HepG2 (cell line): ENCODE data around the gene DIP2C. TPM values are rescaled to one million over a fixed set of nuclear protein-coding genes. Genes with fewer than 3 reads are reported as not detected.

ENCODE experiments used
- ATAC-seq: fragments of 200-7000 bp; cut with Tn5 transposase; 3 replicates; pipeline ENCODE4 v1.9.1; 2020; ENCODE audit warnings: mild to moderate bottlenecking, moderate library complexity
- BruUV-seq: library from RNA; stranded (reverse); fragments of 400-500 nt; replicated peaks from 2 replicates; lab custom pipeline; 2021; lab: Mats Ljungman, UMichigan
- CTCF ChIA-PET: fragments of 300-600 bp; formaldehyde crosslinking; extraction: SDS; loops from one replicate; lab custom pipeline; 2021; ENCODE audit warnings: low total read pairs, inconsistent platforms, low intra/inter-chr PET ratio; lab: Yijun Ruan, JAX
- POLR2A ChIA-PET: fragments of 350-600 bp; sonication (Branson Sonifier 250); formaldehyde crosslinking; loops from one replicate; lab custom pipeline; 2020; ENCODE audit warnings: antibody characterized with exemption, inconsistent platforms; lab: Yijun Ruan, JAX
- DNase-seq: peaks from one replicate; pipeline ENCODE4 v3.0.0-alpha.2; 2015; ENCODE audit warnings: low spot score
- FAIRE-seq: peaks from 3 replicates; lab custom pipeline; 2011; peaks lifted over from hg19 to GRCh38; lab: Jason Lieb, UNC
- H2AFZ ChIP-seq: one replicate; pipeline ENCODE4 v1.6.1; 2011; ENCODE audit warnings: low read length, inconsistent platforms
- H3K27ac ChIP-seq: fragments of 300-600 bp; 3 replicates; pipeline ENCODE4 v1.8.0; 2011; ENCODE audit warnings: mixed run types, mild to moderate bottlenecking, mixed read lengths, low read length, inconsistent platforms; ENCODE audit not compliant: insufficient read depth; ENCODE audit errors: extremely low read length
- H3K27me3 ChIP-seq, 2 experiments: fragments of 200-600 bp in 1 of 2; 2 replicates in 1 of 2; 3 replicates in 1 of 2; pipeline versions ENCODE4 v1.6.0 to v1.8.0; 2011; ENCODE audit warnings: low read length in 2 of 2, mild to moderate bottlenecking in 2 of 2, moderate library complexity in 2 of 2, inconsistent platforms in 1 of 2; ENCODE audit not compliant: insufficient read depth in 2 of 2, control insufficient read depth in 1 of 2
- H3K36me3 ChIP-seq, 2 experiments: fragments of 200-600 bp in 1 of 2; replicated peaks in 1 of 2; 2 replicates in 1 of 2; 3 replicates in 1 of 2; pipeline versions ENCODE4 v1.5.1 to v1.8.0; 2011; ENCODE audit warnings: low read length in 2 of 2, inconsistent platforms in 1 of 2; ENCODE audit not compliant: insufficient read depth in 2 of 2, control insufficient read depth in 1 of 2
- H3K4me1 ChIP-seq: 2 replicates; pipeline ENCODE4 v1.5.1; 2012; ENCODE audit warnings: low read length, inconsistent platforms; ENCODE audit not compliant: insufficient read depth
- H3K4me2 ChIP-seq: 2 replicates; pipeline ENCODE4 v1.6.0; 2011; ENCODE audit warnings: low read depth, low read length, inconsistent platforms
- H3K4me3 ChIP-seq, 3 experiments: fragments of 200-600 bp in 1 of 3; sonication (generic), shearing (Covaris generic) in 1 of 3; replicated peaks in 1 of 3; 2 replicates each; pipeline ENCODE4 v1.5.1; 2011 to 2016; ENCODE audit warnings: low read length in 3 of 3, inconsistent platforms in 2 of 3, low read depth in 2 of 3, mild to moderate bottlenecking in 2 of 3, control low read depth in 1 of 3, mixed read lengths in 1 of 3; ENCODE audit not compliant: insufficient read depth in 1 of 3
- H3K79me2 ChIP-seq: one replicate; pipeline ENCODE4 v1.6.1; 2011; ENCODE audit warnings: low read length, inconsistent platforms; ENCODE audit not compliant: insufficient read depth
- H3K9ac ChIP-seq: 2 replicates; pipeline ENCODE4 v1.6.0; 2011; ENCODE audit warnings: mild to moderate bottlenecking, low read depth, low read length, inconsistent platforms; ENCODE audit not compliant: insufficient read depth
- H3K9me3 ChIP-seq: 2 replicates; pipeline ENCODE4 v1.5.1; 2012; ENCODE audit warnings: mild to moderate bottlenecking, low read length
- H4K20me1 ChIP-seq: 2 replicates; pipeline ENCODE4 v1.6.0; 2011; ENCODE audit warnings: inconsistent platforms, mild to moderate bottlenecking, low read length, moderate library complexity; ENCODE audit not compliant: insufficient read depth
- FLYWCH1 ChIP-seq: sonication (generic); formaldehyde crosslinking; IDR thresholded peaks from 2 replicates; pipeline ENCODE4 v1.8.1; 2023; ENCODE audit warnings: mild to moderate bottlenecking, missing genetic modification reagents
- HMGA1 ChIP-seq: sonication (generic); formaldehyde crosslinking; conservative IDR thresholded peaks from 2 replicates; pipeline ENCODE4 v1.4.0; 2020; ENCODE audit warnings: missing genetic modification reagents
- MED1 ChIP-seq: sonication (generic); formaldehyde crosslinking; IDR thresholded peaks from 2 replicates; pipeline ENCODE4 v1.4.0; 2020; ENCODE audit warnings: missing genetic modification reagents
- ZNF264 ChIP-seq: sonication (generic); formaldehyde crosslinking; IDR thresholded peaks from 2 replicates; pipeline ENCODE4 v1.4.0; 2020; ENCODE audit warnings: missing genetic modification reagents
- ZNF720 ChIP-seq: sonication (generic); formaldehyde crosslinking; IDR thresholded peaks from 2 replicates; pipeline ENCODE4 v1.4.0; 2020; ENCODE audit warnings: missing genetic modification reagents
- WGBS: methylation state at CpG from one replicate; pipeline ENCODE4 v1.1.6; 2017; ENCODE audit warnings: low lambda C conversion rate; 5-methylcytosine and 5-hydroxymethylcytosine counted together
- in situ Hi-C: cut with HindIII; loops from 2 replicates; pipeline ENCODE4 v1.10.0; 2017; ENCODE audit warnings: low pct_unique_long_range_greater_than_20kb; ENCODE audit not compliant: extremely low pct_ligation_motif_present
- intact Hi-C: fragments of 100-400 bp; cut with micrococcal nuclease; formaldehyde crosslinking; loops from one replicate; pipeline ENCODE4 v1.10.0; 2022; ENCODE audit not compliant: unreplicated experiment
- polyA plus RNA-seq, 8 experiments: library from polyadenylated mRNA; depleted of rRNA in 3 of 8; stranded (reverse) in 7 of 8; unstranded in 1 of 8; fragments of >200 nt; fragmentation: Illumina TruSeq in 4 of 8; extraction: Trizol in 4 of 8; gene quantifications; 2 replicates each; pipeline versions ENCODE4 v1.2.1 to v1.2.3, GENCODE V29; 2011 to 2016; ENCODE audit warnings: low read depth in 4 of 8, missing spikeins in 1 of 8, mixed read lengths in 1 of 8; ENCODE audit not compliant: insufficient read depth in 1 of 8
- total RNA-seq, 5 experiments: library from RNA; depleted of rRNA; stranded (reverse); fragments of >200 nt; fragmentation: Illumina TruSeq; extraction: Trizol; gene quantifications; 2 replicates each; pipeline ENCODE4 v1.2.3, GENCODE V29; 2016; ENCODE audit warnings: low read depth in 1 of 5
- TF ChIP-seq, protein P1 (sequence below): sonication (generic); formaldehyde crosslinking; IDR thresholded peaks from 2 replicates; pipeline ENCODE4 v1.4.0; 2020; ENCODE audit warnings: missing genetic modification reagents
- TF ChIP-seq, protein P2 (sequence below): sonication (generic); formaldehyde crosslinking; IDR thresholded peaks from 2 replicates; pipeline ENCODE4 v1.4.0; 2020; ENCODE audit warnings: missing genetic modification reagents

The DIP2C gene
- total and polyA plus RNA-seq, 2 of the 13 experiments (the other 11 are each of a cell fraction or from before 2014, with no cell fraction given) = 2.2 to 2.7 TPM

DNA sequence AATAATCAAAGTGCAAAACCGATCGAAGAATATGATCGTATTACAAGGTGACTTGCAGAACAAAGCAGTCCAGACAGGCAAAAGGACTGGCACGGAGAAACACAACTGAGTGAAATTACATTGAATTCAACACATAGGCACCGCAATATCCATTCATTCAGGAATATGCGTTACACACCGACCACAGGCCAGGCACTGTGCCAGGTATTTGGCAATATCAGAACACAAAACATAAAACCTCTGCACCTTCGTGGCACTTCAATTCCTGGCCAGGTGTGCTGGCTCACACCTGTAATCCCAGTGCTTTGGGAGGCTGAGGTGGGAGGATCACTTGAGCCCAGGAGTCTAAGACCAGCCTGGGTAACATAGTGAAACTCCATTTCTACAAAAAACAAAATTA lies 187.9 kb downstream of the DIP2C start:
- no peak overlapping the region for H3K4me3 ChIP-seq
- H3K27ac ChIP-seq = no peak overlapping the region
- no peak for FAIRE-seq
- H3K79me2 ChIP-seq = no peaks in the 10 kb centered on the region
- intact Hi-C loops = no loop called here
- DNase-seq = no peak
- in situ Hi-C loops = no loop called here
- H3K9me3 ChIP-seq = no peaks in the 10 kb centered on the region
- H3K9ac ChIP-seq = no peak overlapping the region
- H2AFZ ChIP-seq = no peak overlapping the region
- H3K27me3 ChIP-seq = no peaks in the 10 kb centered on the region
- TF ChIP-seq HMGA1 (CRISPR knock-in tag) (no peak), ZNF720 (CRISPR knock-in tag) (no peak), MED1 (CRISPR knock-in tag) (no peak), ZNF264 (CRISPR knock-in tag) (no peak), FLYWCH1 (CRISPR knock-in tag) (no peak)
- TF ChIP-seq, protein P1, sequence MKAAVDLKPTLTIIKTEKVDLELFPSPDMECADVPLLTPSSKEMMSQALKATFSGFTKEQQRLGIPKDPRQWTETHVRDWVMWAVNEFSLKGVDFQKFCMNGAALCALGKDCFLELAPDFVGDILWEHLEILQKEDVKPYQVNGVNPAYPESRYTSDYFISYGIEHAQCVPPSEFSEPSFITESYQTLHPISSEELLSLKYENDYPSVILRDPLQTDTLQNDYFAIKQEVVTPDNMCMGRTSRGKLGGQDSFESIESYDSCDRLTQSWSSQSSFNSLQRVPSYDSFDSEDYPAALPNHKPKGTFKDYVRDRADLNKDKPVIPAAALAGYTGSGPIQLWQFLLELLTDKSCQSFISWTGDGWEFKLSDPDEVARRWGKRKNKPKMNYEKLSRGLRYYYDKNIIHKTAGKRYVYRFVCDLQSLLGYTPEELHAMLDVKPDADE (CRISPR knock-in tag) = no peak
- TF ChIP-seq, protein P2, sequence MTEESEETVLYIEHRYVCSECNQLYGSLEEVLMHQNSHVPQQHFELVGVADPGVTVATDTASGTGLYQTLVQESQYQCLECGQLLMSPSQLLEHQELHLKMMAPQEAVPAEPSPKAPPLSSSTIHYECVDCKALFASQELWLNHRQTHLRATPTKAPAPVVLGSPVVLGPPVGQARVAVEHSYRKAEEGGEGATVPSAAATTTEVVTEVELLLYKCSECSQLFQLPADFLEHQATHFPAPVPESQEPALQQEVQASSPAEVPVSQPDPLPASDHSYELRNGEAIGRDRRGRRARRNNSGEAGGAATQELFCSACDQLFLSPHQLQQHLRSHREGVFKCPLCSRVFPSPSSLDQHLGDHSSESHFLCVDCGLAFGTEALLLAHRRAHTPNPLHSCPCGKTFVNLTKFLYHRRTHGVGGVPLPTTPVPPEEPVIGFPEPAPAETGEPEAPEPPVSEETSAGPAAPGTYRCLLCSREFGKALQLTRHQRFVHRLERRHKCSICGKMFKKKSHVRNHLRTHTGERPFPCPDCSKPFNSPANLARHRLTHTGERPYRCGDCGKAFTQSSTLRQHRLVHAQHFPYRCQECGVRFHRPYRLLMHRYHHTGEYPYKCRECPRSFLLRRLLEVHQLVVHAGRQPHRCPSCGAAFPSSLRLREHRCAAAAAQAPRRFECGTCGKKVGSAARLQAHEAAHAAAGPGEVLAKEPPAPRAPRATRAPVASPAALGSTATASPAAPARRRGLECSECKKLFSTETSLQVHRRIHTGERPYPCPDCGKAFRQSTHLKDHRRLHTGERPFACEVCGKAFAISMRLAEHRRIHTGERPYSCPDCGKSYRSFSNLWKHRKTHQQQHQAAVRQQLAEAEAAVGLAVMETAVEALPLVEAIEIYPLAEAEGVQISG = no peak
- H3K36me3 ChIP-seq = no peaks in the 10 kb centered on the region
- POLR2A ChIA-PET = no interaction called here
- no peak overlapping the region for H3K4me2 ChIP-seq
- no TSS peak for BruUV-seq
- WGBS = 83% methylated on average over 8 of the region's 8 CpGs
- 0 out of 2 replicates have a peak, but pooled peaks cover 2% of the 10 kb centered on the region for H4K20me1 ChIP-seq
- H3K4me1 ChIP-seq = no peaks in the 10 kb centered on the region
- CTCF ChIA-PET = no interaction called here
- no peak for ATAC-seq
